ENCODE data around the gene ATP6V0E1.

Gene ATP6V0E1

GRCh38 chr5:172983542-172984243 lies at the start of gene ATP6V0E1:
ATP6V0E1 (plus strand) TSS chr5:172983771; CDS start chr5:172983861, 90 bp downstream.
- DNase-seq: peak; percentile 93

- DNase-seq: no peak
These were observed 48.5 kb upstream of the ATP6V0E1 start for GRCh38 chr5:172935096-172935495.

- no peak for DNase-seq
These were observed 47.2 kb upstream of the ATP6V0E1 start for GRCh38 chr5:172936401-172936800.

GRCh38 chr5:172939071-172939470 lies 44.5 kb upstream of the ATP6V0E1 start:
- DNase-seq: peak; percentile 72

GRCh38 chr5:172939611-172940267 lies 43.8 kb upstream of the ATP6V0E1 start:
- DNase-seq: peak; percentile 55

- DNase-seq: no peak
These were observed 43.1 kb upstream of the ATP6V0E1 start for GRCh38 chr5:172940268-172941066.

- DNase-seq: no peak
These were observed 42.5 kb upstream of the ATP6V0E1 start for GRCh38 chr5:172941067-172941516.

- no peak for DNase-seq
These were observed 41.0 kb upstream of the ATP6V0E1 start for GRCh38 chr5:172942556-172942955.

- DNase-seq: peak; percentile 99
These were observed 40.2 kb upstream of the ATP6V0E1 start for GRCh38 chr5:172943283-172943841.

GRCh38 chr5:172943906-172944305 lies 39.7 kb upstream of the ATP6V0E1 start:
- no peak for DNase-seq

- DNase-seq: peak; percentile 53
These were observed 38.8 kb upstream of the ATP6V0E1 start for GRCh38 chr5:172944741-172945140.

GRCh38 chr5:172945151-172945550 lies 38.4 kb upstream of the ATP6V0E1 start:
- DNase-seq: no peak

- DNase-seq: no peak
These were observed 37.4 kb upstream of the ATP6V0E1 start for GRCh38 chr5:172946146-172946545.

GRCh38 chr5:172949426-172949825 lies 34.1 kb upstream of the ATP6V0E1 start:
- DNase-seq: no peak

GRCh38 chr5:172950176-172950965 lies 33.2 kb upstream of the ATP6V0E1 start:
- DNase-seq: no peak

- no peak for DNase-seq
These were observed 32.1 kb upstream of the ATP6V0E1 start for GRCh38 chr5:172951371-172952033.

- peak; percentile 93 for DNase-seq
These were observed 31.5 kb upstream of the ATP6V0E1 start for GRCh38 chr5:172952034-172952511.

- DNase-seq: peak; percentile 98
These were observed 29.5 kb upstream of the ATP6V0E1 start for GRCh38 chr5:172953776-172954675.

GRCh38 chr5:172954751-172955159 lies 28.8 kb upstream of the ATP6V0E1 start:
- DNase-seq: peak; percentile 58

GRCh38 chr5:172956228-172956627 lies 27.3 kb upstream of the ATP6V0E1 start:
- DNase-seq: no peak

Data from fibroblast of skin of right biceps (primary cell).